GM03348 (cell line): ENCODE data around the gene INVS.
"Not testable (repeated sequence)": the region's sequence is repeated elsewhere in the genome, so short reads cannot be mapped to it uniquely, and the experiment has no call there.

Experiments used
- DNase-seq: peaks from one replicate; pipeline ENCODE4 v3.0.0; 2012; ENCODE audit warnings: low spot score

Gene INVS

GRCh38 chr9:100083448-100084127 lies 15.5 kb upstream of the INVS start:
- no peak for DNase-seq

GRCh38 chr9:100084128-100084453 lies 15.0 kb upstream of the INVS start:
- no peak for DNase-seq

- DNase-seq: no peak
These were observed 14.3 kb upstream of the INVS start for GRCh38 chr9:100084734-100085133.

GRCh38 chr9:100086097-100086635 lies 12.9 kb upstream of the INVS start:
- no peak for DNase-seq

GRCh38 chr9:100087218-100087617 lies 11.8 kb upstream of the INVS start:
- DNase-seq: no peak

- no peak for DNase-seq
These were observed 10.8 kb upstream of the INVS start for GRCh38 chr9:100088202-100088601.

GRCh38 chr9:100090880-100091279 lies 8.2 kb upstream of the INVS start:
- DNase-seq: no peak

GRCh38 chr9:100091650-100092049 lies 7.4 kb upstream of the INVS start:
- no peak for DNase-seq

GRCh38 chr9:100092066-100092465 lies 7.0 kb upstream of the INVS start:
- DNase-seq: no peak

GRCh38 chr9:100094411-100094810 lies 4.6 kb upstream of the INVS start:
- not testable (repeated sequence) for DNase-seq

- DNase-seq: no peak
These were observed 2.6 kb upstream of the INVS start for GRCh38 chr9:100096378-100096916.

GRCh38 chr9:100098046-100098886 lies 777 bp upstream of the INVS start:
- peak; percentile 52 for DNase-seq

- DNase-seq: no peak
These were observed 639 bp downstream of the INVS start for GRCh38 chr9:100099722-100100042.

- no peak for DNase-seq
These were observed 1.2 kb downstream of the INVS start for GRCh38 chr9:100100146-100100667.

GRCh38 chr9:100101608-100102007 lies 2.6 kb downstream of the INVS start:
- DNase-seq: no peak

- DNase-seq: no peak
These were observed 5.3 kb downstream of the INVS start for GRCh38 chr9:100104314-100104713.

- no peak for DNase-seq
These were observed 6.8 kb downstream of the INVS start for GRCh38 chr9:100105861-100106260.

- no peak for DNase-seq
These were observed 7.6 kb downstream of the INVS start for GRCh38 chr9:100106616-100107015.

GRCh38 chr9:100108559-100108958 lies 9.5 kb downstream of the INVS start:
- no peak for DNase-seq

GRCh38 chr9:100111235-100111634 lies 12.2 kb downstream of the INVS start:
- peak; percentile 82 for DNase-seq

- DNase-seq: no peak
These were observed 13.8 kb downstream of the INVS start for GRCh38 chr9:100112677-100113336.

- DNase-seq: no peak
These were observed 18.3 kb downstream of the INVS start for GRCh38 chr9:100117316-100117715.
